Cerebellar nuclear complex (tissue), 1 donor: ENCODE data around the gene TTC12.

ENCODE experiments used
- DNase-seq, 2 experiments: peaks; one replicate each; lab custom pipeline; 2025; lab: John Stamatoyannopoulos, UW

The TTC12 gene

GRCh38 chr11:113404859-113405430, 90.6 kb downstream of the TTC12 start:
- DNase-seq = no peak

- DNase-seq = no peak
These were observed 91.5 kb downstream of the TTC12 start for GRCh38 chr11:113405724-113406478.

GRCh38 chr11:113407163-113407562, 92.8 kb downstream of the TTC12 start:
- DNase-seq = no peak

- DNase-seq = no peak
These were observed 93.8 kb downstream of the TTC12 start for GRCh38 chr11:113408206-113408605.

GRCh38 chr11:113408887-113409286, 94.5 kb downstream of the TTC12 start:
- no peak for DNase-seq

GRCh38 chr11:113409526-113409925, 95.1 kb downstream of the TTC12 start:
- no peak for DNase-seq

GRCh38 chr11:113410414-113411135, 96.2 kb downstream of the TTC12 start:
- DNase-seq = no peak

GRCh38 chr11:113411536-113411935, 97.2 kb downstream of the TTC12 start:
- DNase-seq = no peak

GRCh38 chr11:113412675-113413074, 98.3 kb downstream of the TTC12 start:
- DNase-seq = no peak

- DNase-seq = no peak
These were observed 101.0 kb downstream of the TTC12 start for GRCh38 chr11:113415343-113415742.
